Mesendoderm (in vitro differentiated cells): ENCODE measurements around the gene RNLS.

Experiments used
- DNase-seq: peaks from one replicate; pipeline ENCODE4 v3.0.0; 2013
- H2AK5ac ChIP-seq: 2 replicates; pipeline ENCODE4 v1.6.1; 2013; ENCODE audit warnings: low read length, inconsistent platforms
- H2BK120ac ChIP-seq: 2 replicates; pipeline ENCODE4 v1.6.1; 2013; ENCODE audit warnings: low read depth, mild to moderate bottlenecking, low read length, moderate library complexity, mixed read lengths
- H2BK15ac ChIP-seq: replicated peaks from 2 replicates; pipeline ENCODE4 v1.6.1; 2013; ENCODE audit warnings: low read depth, mild to moderate bottlenecking, moderate library complexity
- H2BK5ac ChIP-seq: 2 replicates; pipeline ENCODE4 v1.6.1; 2013; ENCODE audit warnings: low read length, inconsistent platforms
- H3K18ac ChIP-seq: 2 replicates; pipeline ENCODE4 v1.6.1; 2013; ENCODE audit warnings: mild to moderate bottlenecking, low read length, mixed read lengths
- H3K23ac ChIP-seq: one replicate; pipeline ENCODE4 v1.6.1; 2013; ENCODE audit warnings: low read length
- H3K27ac ChIP-seq: 2 replicates; pipeline ENCODE4 v1.5.1; 2013; ENCODE audit warnings: low read depth, mild to moderate bottlenecking, inconsistent platforms, low read length, moderate library complexity
- H3K27me3 ChIP-seq: 2 replicates; pipeline ENCODE4 v1.6.1; 2013; ENCODE audit warnings: low read length, control low read depth, mild to moderate bottlenecking, inconsistent platforms; ENCODE audit not compliant: insufficient read depth, poor library complexity
- H3K36me3 ChIP-seq: 2 replicates; pipeline ENCODE4 v1.6.1; 2013; ENCODE audit warnings: low read length, inconsistent platforms; ENCODE audit not compliant: control insufficient read depth, insufficient read depth
- H3K4ac ChIP-seq: one replicate; pipeline ENCODE4 v1.6.1; 2013; ENCODE audit warnings: low read depth, mild to moderate bottlenecking, low read length, moderate library complexity
- H3K4me1 ChIP-seq: 2 replicates; pipeline ENCODE4 v1.6.1; 2013; ENCODE audit warnings: low read depth, low read length, inconsistent platforms; ENCODE audit not compliant: control insufficient read depth
- H3K4me2 ChIP-seq: 2 replicates; pipeline ENCODE4 v1.6.1; 2013; ENCODE audit warnings: low read length
- H3K4me3 ChIP-seq: 2 replicates; pipeline ENCODE4 v1.5.1; 2013; ENCODE audit warnings: mild to moderate bottlenecking, low read length
- H3K56ac ChIP-seq: one replicate; pipeline ENCODE4 v1.6.1; 2013; ENCODE audit warnings: low read length
- H3K79me1 ChIP-seq: 2 replicates; pipeline ENCODE4 v1.6.1; 2013; ENCODE audit warnings: low read length, inconsistent platforms
- H3K79me2 ChIP-seq: 2 replicates; pipeline ENCODE4 v1.6.1; 2013; ENCODE audit warnings: mild to moderate bottlenecking, low read length; ENCODE audit not compliant: control insufficient read depth, insufficient read depth
- H3K9ac ChIP-seq: 2 replicates; pipeline ENCODE4 v1.6.1; 2013; ENCODE audit warnings: low read length, inconsistent platforms
- H4K5ac ChIP-seq: one replicate; pipeline ENCODE4 v1.6.1; 2013; ENCODE audit warnings: low read length
- H4K8ac ChIP-seq: one replicate; pipeline ENCODE4 v1.6.1; 2013; ENCODE audit warnings: low read depth, mild to moderate bottlenecking, control low read depth, low read length, moderate library complexity
- WGBS: extraction: QIAGEN DNeasy Blood & Tissue Kit; methylation state at CpG from one replicate; pipeline ENCODE4 v1.1.7; 2013; ENCODE audit warnings: low lambda C conversion rate, missing lambda C conversion rate; ENCODE audit not compliant: insufficient coverage; ENCODE audit errors: extremely low coverage; 5-methylcytosine and 5-hydroxymethylcytosine counted together

Gene RNLS

DNA sequence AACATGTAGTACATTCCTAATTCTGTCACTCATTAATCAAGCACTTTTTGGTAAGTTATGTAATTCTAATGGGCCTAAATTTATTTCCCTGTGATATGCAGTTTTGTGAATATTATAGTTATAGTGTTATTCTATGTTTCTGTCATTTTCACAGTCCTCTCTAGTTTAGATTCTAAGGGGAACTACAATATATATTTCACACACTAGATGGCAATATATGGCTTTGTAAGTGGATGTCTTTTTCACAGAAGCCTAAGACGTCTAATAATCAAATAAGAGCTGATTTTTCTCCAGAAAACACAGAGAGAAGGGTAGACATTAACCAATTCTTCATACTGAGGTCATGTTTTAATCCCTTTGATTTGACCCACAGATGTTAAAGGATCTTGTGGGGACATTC lies 18.0 kb downstream of the RNLS start:
- Histone ChIP-seq H2BK5ac (no peak overlapping the region), H3K4ac (no peak overlapping the region), H3K79me2 (no peaks in the 10 kb centered on the region), H3K18ac (no peak overlapping the region), H3K9ac (no peak overlapping the region), H3K56ac (no peak overlapping the region), H3K4me3 (no peak overlapping the region), H2BK15ac (no peak overlapping the region), H3K4me2 (no peak overlapping the region), H2BK120ac (no peak overlapping the region), H4K5ac (no peak overlapping the region), H3K27me3 (no peaks in the 10 kb centered on the region), H3K4me1 (no peaks in the 10 kb centered on the region), H3K36me3 (no peaks in the 10 kb centered on the region), H4K8ac (no peak overlapping the region), H2AK5ac (no peak overlapping the region), H3K23ac (no peak overlapping the region), H3K79me1 (no peaks in the 10 kb centered on the region), H3K27ac (no peak overlapping the region)
- DNase-seq, result peak; percentile 13
- WGBS, result no CpG with 5 or more reads among the region's 1 CpG

DNA sequence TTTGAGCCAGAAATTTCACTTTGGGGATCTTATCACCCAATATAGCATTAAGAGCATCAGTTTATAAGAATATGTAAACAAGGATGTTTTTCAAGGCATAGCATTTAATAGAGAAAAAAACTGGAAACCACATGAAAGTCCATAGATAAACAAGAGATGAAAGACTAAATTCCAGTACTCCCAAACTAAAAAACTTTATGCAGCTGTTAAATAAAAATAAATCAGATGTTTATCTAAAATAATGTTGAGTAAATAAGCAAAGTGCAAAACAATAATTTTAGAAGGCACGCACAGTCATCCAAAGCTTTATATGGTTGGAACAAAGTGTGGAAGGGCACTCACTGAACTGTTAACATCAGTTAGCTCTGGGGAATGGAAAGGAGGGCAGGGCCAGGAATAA lies 21.0 kb downstream of the RNLS start:
- no peaks in the 10 kb centered on the region for H3K4me1 ChIP-seq
- H4K5ac ChIP-seq, result no peak overlapping the region
- H3K27ac ChIP-seq, result no peak overlapping the region
- whole genome bisulfite sequencing, result no CpG with 5 or more reads among the region's 1 CpG
- no peaks in the 10 kb centered on the region for H3K36me3 ChIP-seq
- H3K4ac ChIP-seq, result no peak overlapping the region
- no peak overlapping the region for H3K56ac ChIP-seq
- no peak overlapping the region for H2BK5ac ChIP-seq
- H3K9ac ChIP-seq, result no peak overlapping the region
- no peaks in the 10 kb centered on the region for H3K79me1 ChIP-seq
- no peak overlapping the region for H3K4me3 ChIP-seq
- no peak overlapping the region for H4K8ac ChIP-seq
- H3K23ac ChIP-seq, result no peak overlapping the region
- no peak overlapping the region for H2BK15ac ChIP-seq
- no peaks in the 10 kb centered on the region for H3K27me3 ChIP-seq
- no peaks in the 10 kb centered on the region for H3K79me2 ChIP-seq
- no peak overlapping the region for H2AK5ac ChIP-seq
- no peak overlapping the region for H2BK120ac ChIP-seq
- DNase-seq, result no peak
- H3K4me2 ChIP-seq, result no peak overlapping the region
- H3K18ac ChIP-seq, result no peak overlapping the region

DNA sequence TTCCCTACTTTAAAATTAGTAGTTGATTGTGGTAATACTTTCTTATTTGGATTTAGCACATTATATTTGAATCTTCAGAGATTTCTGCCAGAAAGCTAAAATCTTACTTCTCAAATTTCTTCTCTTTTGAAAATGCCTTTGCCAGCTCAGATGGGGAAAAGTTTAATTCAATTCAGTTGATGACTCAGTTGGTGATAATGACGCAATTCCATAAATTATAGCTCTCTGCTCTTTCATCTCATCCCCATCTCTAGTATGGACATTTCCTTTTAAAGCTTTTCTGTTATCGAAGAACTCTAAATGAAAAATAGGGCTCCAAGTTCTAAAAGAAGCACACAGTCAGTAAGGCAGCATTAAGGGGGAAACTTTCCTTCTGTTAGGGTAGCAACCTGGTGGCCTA lies 25.5 kb downstream of the RNLS start:
- no peak overlapping the region for H2BK120ac ChIP-seq
- no peak overlapping the region for H3K4me2 ChIP-seq
- H2BK15ac ChIP-seq, result no peak overlapping the region
- no peak overlapping the region for H3K56ac ChIP-seq
- no peak overlapping the region for H3K4me3 ChIP-seq
- no peaks in the 10 kb centered on the region for H3K79me2 ChIP-seq
- no peaks in the 10 kb centered on the region for H3K36me3 ChIP-seq
- H2BK5ac ChIP-seq, result no peak overlapping the region
- no peak overlapping the region for H4K8ac ChIP-seq
- H3K23ac ChIP-seq, result no peak overlapping the region
- no peak overlapping the region for H3K9ac ChIP-seq
- no peak overlapping the region for H3K27ac ChIP-seq
- H4K5ac ChIP-seq, result no peak overlapping the region
- no peaks in the 10 kb centered on the region for H3K79me1 ChIP-seq
- H3K18ac ChIP-seq, result no peak overlapping the region
- H3K4me1 ChIP-seq, result no peaks in the 10 kb centered on the region
- H2AK5ac ChIP-seq, result no peak overlapping the region
- DNase-seq, result no peak
- H3K27me3 ChIP-seq, result no peaks in the 10 kb centered on the region
- no peak overlapping the region for H3K4ac ChIP-seq
- WGBS, result no CpG with 5 or more reads among the region's 2 CpGs

DNA sequence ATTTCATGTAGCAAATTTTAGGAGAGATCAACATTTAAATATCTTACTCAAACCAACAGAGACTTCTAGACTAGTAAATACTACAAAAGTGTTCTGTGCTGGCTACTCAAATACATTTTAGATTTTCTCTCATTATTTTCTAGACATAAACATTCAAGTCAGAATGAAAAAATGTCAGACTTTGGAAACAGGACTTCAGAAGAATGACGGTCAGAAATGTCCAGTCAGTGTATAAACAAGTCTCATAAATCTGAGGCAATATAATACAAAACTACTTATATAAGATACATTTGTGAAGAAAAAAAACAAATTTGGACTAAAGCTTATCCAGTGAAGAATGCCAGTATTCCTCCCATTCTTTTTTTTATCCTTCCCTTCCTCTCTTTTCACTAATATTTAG lies 25.9 kb downstream of the RNLS start:
- Histone ChIP-seq H3K27ac (no peak overlapping the region), H2BK5ac (no peak overlapping the region), H3K18ac (no peak overlapping the region), H3K56ac (no peak overlapping the region), H3K23ac (no peak overlapping the region), H3K36me3 (no peaks in the 10 kb centered on the region), H3K27me3 (no peaks in the 10 kb centered on the region), H3K9ac (no peak overlapping the region), H3K4me2 (no peak overlapping the region), H3K79me2 (no peaks in the 10 kb centered on the region), H3K4ac (no peak overlapping the region), H3K79me1 (no peaks in the 10 kb centered on the region), H2AK5ac (no peak overlapping the region), H4K5ac (no peak overlapping the region), H2BK120ac (no peak overlapping the region), H3K4me1 (no peaks in the 10 kb centered on the region), H2BK15ac (no peak overlapping the region), H4K8ac (no peak overlapping the region), H3K4me3 (no peak overlapping the region)
- no CpG with 5 or more reads among the region's 1 CpG for WGBS
- no peak for DNase-seq

DNA sequence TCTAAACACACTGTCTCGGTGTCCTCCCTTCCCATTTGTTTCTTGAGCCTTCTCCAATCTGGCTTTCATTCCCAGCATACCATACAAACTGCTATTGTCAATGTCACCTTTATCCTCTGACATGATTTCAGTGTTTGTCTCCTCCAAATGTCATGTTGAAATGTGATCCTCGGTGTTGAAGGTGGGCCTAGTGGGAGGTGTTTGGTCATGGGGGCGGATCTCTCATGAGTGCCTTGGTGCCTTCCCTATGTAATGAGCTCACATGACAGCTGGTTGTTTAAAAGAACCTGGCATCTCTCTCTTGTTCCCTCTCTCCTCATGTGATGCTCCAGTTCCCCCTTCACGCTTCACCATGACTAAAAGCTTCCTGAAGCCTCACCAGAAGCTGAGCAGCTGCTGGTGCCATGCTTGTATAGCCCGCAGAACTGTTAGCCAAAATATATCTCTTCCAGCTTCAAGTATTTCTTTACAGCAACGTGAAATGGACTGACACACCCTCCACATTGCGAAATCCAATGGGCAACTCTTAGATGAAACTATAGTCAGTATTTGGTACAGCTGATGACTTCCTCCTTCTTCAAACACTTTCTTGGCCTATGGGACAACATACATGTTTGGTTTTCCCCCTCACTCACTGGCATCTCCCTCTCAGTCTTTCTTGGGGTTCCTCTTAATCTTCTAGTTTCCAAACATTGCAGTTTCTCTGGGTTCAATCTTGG lies 27.8 kb downstream of the RNLS start:
- Histone ChIP-seq H4K8ac (no peak overlapping the region), H3K36me3 (no peaks in the 10 kb centered on the region)
- no CpG with 5 or more reads among the region's 7 CpGs for WGBS

More for the DNA sequence above, 27.8 kb downstream of the RNLS start:
- no peak overlapping the region for H2BK5ac ChIP-seq
- H3K23ac ChIP-seq, result no peak overlapping the region
- H3K4me2 ChIP-seq, result no peak overlapping the region
- H3K79me2 ChIP-seq, result no peaks in the 10 kb centered on the region
- no peak overlapping the region for H2BK15ac ChIP-seq
- DNase-seq, result peak; percentile 25
- no peak overlapping the region for H4K5ac ChIP-seq
- no peak overlapping the region for H2BK120ac ChIP-seq
- no peak overlapping the region for H3K4me3 ChIP-seq
- H3K4me1 ChIP-seq, result no peaks in the 10 kb centered on the region
- H3K27ac ChIP-seq, result no peak overlapping the region
- H3K79me1 ChIP-seq, result no peaks in the 10 kb centered on the region
- H3K18ac ChIP-seq, result no peak overlapping the region
- no peaks in the 10 kb centered on the region for H3K27me3 ChIP-seq
- no peak overlapping the region for H2AK5ac ChIP-seq
- H3K9ac ChIP-seq, result no peak overlapping the region
- H3K56ac ChIP-seq, result no peak overlapping the region
- H3K4ac ChIP-seq, result no peak overlapping the region
